GDM1 (cell line): ENCODE data around the gene LYRM9.
"Not testable (repeated sequence)": the region's sequence is repeated elsewhere in the genome, so short reads cannot be mapped to it uniquely, and the experiment has no call there.

Source experiments
- DNase-seq: peaks from one replicate; lab custom pipeline; 2025; lab: John Stamatoyannopoulos, UW

LYRM9 gene

GRCh38 chr17:27906226-27906580, 13.0 kb upstream of the LYRM9 start:
- no peak for DNase-seq

GRCh38 chr17:27905447-27906225, 12.5 kb upstream of the LYRM9 start:
- no peak for DNase-seq

- DNase-seq = no peak
These were observed 11.6 kb upstream of the LYRM9 start for GRCh38 chr17:27904534-27905446.

DNA sequence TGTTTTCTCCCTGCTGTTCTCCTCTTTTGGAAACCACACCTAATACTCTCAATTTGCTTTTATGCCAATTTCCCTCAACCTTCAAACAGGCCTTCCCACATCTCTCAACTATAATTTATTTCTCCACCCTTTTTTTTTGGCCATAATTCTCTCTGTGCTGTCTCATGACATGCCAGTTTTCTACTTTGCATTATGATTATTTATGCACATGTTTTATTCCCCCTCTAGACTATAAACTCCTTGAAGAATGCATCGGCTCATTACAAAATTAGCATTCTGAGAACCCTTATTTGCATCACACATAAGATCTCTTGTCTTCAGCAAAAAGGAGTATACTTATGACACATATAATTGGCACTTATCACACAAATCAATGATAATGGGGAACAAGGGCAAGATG, 10.9 kb upstream of the LYRM9 start:
- no peak for DNase-seq

GRCh38 chr17:27899525-27899924, 6.4 kb upstream of the LYRM9 start:
- DNase-seq = no peak

- DNase-seq = no peak
These were observed 4.9 kb upstream of the LYRM9 start for GRCh38 chr17:27898096-27898495.

DNA sequence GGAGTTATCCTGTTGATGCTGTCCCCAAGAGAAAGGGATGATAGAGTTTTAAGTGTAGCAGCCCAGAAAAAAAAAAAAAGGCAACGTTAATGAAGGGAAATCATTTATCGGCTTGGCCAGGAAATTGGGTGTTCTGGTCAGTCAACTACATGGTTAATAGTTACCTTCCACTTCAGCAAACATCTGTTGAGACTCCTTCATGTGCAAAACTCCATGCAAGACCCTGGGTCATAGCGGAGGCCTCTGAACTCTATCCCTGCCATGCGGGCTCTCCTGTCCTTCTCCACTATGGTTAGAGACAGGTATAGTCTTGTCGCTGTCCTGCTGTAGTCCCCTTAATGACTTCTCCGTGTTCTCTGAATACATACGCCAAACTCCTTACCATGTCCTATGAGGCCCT, 3.5 kb upstream of the LYRM9 start:
- DNase-seq = no peak

DNA sequence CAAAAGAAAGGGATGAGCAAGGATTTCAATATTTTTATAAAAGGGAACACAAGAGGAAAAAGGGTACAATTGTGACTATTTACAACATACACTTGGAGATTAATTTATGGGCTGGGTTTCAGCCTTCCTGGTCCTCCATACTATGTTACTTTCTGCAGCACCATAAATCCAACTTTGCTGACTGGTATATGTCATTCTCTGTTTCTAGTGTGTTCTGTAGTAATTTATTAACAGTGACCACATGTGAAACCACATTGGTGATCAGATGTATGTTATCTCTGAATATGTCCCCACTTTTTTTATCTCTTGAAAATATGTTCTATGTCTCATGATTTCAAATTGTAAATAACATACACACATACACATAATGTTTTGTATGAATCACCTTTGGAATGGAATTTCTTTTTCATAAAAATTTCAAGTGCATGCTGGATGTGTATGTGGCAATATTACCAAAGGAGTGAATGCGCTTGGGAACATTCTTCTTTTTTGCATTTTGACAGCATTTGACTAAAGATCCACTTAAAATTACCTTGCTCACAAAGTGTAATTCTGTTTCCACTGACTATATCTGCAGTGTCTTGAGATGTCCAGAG, 2.9 kb upstream of the LYRM9 start:
- DNase-seq = no peak

DNA sequence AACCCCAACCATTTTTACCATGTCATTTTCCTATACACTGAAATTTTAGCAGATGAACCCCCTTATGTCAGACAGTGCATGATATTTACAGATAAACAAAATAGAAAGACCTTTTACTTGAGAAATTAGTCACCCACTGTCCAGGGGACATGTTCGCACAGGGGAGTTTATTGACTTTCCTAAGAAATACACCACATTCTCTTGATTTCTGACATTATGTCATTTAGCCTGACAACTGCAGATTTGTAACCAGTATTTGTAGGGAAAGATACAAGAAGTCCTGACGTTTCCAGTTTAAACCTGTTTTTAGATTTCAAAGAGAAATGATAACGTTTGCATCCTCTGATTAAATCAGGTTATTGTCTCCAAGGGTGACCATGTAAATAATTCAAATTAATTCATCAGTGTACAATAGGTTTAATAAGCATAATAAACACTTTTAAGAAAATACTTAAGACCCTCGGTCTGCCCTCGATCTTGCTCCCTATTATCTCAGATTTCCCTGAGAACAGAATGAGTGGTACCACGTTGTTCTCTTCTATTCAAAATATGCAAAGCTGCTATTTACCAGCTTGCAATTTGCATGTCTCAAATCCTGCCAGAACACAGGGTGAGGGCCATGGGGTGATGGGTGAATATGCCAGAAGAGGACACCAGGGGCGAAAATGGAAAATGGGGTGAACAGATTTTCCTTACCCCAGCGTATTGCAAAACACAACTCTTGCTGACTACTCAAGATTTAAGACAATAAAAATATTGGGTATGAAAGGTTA, 2.1 kb upstream of the LYRM9 start:
- no peak for DNase-seq

- DNase-seq = peak; percentile 7
These were observed 807 bp upstream of the LYRM9 start for GRCh38 chr17:27893841-27894503.

GRCh38 chr17:27892542-27892865, 661 bp downstream of the LYRM9 start:
- no peak for DNase-seq

GRCh38 chr17:27891841-27892240, 1.3 kb downstream of the LYRM9 start:
- DNase-seq = no peak

GRCh38 chr17:27889711-27890251, 3.4 kb downstream of the LYRM9 start:
- DNase-seq = no peak

- DNase-seq = no peak
These were observed 4.2 kb downstream of the LYRM9 start for GRCh38 chr17:27888945-27889344.

DNA sequence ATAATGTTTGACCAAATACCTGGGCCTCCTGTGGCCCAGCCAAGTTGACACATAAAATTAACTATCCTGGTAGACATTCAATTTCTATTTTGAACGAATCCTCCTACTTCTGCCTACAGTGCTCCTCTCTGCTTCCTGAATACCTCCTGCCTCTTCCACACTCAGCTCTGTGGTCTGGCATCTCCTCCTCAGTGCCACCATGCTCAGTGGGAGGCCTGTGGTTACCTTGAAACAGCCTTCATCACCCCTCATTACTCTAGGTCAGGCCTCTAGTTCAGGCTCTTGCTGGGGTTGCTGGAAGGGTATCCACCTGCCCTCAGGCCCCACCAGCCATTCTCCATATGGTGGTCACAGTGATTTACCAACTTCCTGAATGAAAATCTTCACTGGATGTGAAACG, 5.1 kb downstream of the LYRM9 start:
- DNase-seq = no peak

GRCh38 chr17:27886348-27886906, 6.7 kb downstream of the LYRM9 start:
- not testable (repeated sequence) for DNase-seq

GRCh38 chr17:27882162-27882840, 10.9 kb downstream of the LYRM9 start:
- DNase-seq = no peak

DNA sequence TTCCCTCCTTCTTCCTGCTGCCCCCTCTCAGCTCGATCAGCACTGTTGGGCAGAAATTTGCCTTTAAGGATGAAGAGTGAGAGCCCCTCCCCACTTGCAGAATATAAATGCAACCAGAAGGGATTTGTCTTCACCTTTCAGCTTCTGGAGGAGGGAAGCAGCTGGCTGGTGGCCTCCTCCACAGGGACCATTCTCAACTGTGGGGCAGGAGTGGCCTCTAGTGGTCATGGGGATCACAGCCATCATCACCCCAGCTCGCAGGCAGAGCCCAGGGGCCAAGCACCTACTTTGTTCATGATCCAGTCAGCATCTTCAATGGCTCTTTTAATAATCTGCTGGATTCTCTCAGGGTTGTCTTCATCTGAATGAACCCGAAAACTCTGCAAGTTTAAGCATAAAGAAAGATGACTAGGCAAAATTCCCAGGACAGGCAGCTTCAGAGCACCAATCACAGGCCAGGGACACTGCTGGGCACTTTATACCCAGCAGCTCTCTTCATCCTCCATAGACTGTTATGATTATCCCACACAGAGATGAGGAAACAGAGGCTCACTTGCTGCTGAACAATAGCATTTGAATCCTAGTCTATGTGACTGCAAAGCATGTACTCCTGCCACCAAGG, 13.1 kb downstream of the LYRM9 start:
- peak; percentile 66 for DNase-seq

GRCh38 chr17:27878776-27879562, 14.2 kb downstream of the LYRM9 start:
- no peak for DNase-seq
